ENCODE results near the gene GDI1.
A peak's percentile ranks its signal among the peaks of the same experiment; 100 is the strongest.
"Not testable (repeated sequence)": the region's sequence is repeated elsewhere in the genome, so short reads cannot be mapped to it uniquely, and the experiment has no call there.

The GDI1 gene

DNA sequence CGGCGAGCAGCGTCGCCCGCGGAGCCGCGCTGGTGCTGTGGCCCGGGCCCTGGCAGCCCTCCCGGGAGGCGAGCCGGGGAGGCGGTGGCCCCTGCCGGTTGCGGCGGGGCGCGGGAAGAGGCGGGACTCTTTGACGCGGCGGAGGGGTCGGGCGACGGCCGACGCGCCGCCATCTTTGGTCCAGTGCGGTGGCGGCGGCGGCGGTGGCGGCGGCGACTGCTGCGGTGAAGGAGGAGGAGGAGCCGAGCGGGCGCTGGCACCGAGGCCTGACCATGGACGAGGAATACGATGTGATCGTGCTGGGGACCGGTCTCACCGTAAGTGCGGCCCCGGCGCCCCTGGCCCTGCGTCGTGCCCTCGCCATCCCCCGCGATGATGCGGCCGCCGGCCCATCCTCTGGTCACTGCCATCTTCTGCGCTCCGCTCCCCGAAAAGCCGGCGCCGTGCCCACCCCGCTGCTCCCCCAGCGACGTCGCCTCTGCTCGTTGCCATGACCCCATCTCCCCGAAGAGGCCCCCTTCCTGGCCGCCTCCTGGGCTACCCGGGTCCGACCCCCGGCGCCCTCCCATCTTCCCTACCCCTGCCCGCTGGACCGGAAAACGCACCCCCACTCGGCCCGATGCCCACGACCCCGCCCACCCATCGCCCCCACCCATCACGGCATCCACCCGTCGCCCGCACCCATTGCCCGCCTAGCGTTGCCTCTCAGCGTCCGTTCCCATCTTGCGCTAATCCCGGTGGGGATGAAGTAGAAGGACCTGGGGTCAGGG, at the start of gene GDI1:
Gene GDI1, plus strand, starts transcription at position 172 of the 770 bp plus-strand sequence. Its CDS starts 101 bp downstream, at position 273.
- peak; percentile 46 for DNase-seq (ENCODE audit: low read depth)

DNA sequence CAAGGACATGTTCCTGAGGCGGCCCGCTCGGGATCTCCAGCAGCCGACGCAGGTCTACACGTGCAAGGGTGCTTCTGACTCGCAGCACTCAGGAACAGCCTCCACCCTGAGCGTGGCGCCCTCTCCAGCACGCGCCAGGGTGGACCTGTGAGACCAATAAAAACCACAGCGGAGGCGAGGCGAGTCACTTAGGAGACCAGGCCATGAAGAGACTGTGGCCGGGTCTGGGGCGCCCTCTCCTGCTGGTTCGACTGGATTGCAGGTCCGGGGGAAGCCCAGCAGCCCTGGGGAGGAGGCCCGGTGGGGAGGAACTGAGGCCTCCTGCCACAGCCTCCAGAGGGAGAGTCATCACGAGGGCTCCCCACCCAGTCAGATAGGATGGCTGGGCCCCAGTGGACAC, 48.9 kb upstream of the GDI1 start:
- DNase-seq (ENCODE audit: low read depth): not testable (repeated sequence)

GRCh38 chrX:154388649-154389048, 48.3 kb upstream of the GDI1 start:
- DNase-seq (ENCODE audit: low read depth): not testable (repeated sequence)

GRCh38 chrX:154389812-154390747, 46.9 kb upstream of the GDI1 start:
- DNase-seq (ENCODE audit: low read depth): not testable (repeated sequence)

GRCh38 chrX:154396363-154396762, 40.6 kb upstream of the GDI1 start:
- not testable (repeated sequence) for DNase-seq (ENCODE audit: low read depth)

DNA sequence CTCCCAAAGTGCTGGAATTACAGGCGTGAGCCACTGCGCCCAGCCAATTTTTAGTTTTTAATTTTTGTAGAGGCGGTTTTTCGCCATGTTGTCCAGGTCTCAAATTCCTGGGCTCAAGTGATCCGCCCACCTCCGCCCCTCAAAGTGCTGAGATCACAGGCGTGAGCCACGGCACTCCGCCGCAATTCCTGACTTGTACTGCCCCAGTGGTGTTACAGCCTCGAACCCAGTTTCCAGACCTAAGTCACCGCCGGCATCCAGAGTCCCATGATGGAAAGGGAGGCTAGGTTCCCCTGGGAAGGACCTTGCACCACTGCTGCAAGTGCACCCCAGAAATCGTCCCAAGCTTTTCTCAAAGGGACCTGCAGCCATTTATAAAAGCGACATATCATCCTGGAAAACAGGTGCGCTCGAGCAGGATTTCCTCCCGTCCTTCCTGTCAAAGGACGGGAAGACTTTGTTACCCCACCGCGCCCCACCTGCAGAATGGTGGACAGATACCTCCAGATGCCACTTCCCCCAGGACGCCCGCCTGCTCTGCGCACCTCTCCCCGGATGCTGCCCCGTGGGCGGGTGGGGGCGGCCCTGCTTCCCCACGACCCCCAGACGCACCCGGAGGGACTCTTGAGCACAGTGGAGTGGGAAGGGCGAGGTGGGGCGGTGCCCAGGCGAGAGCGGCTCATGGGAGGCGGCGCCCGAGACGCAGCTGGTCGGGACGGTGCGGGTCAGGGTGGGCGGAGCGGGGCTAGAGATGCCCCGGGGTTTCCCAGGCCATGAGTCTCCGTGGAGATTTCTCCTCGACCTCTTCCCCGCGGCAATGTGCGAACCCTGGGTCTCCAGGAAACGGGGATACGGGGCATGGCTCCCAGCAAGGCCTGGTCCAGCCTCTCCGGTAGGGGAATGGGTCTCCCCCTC, 39.7 kb upstream of the GDI1 start:
- peak; percentile 36 for DNase-seq (ENCODE audit: low read depth)

DNA sequence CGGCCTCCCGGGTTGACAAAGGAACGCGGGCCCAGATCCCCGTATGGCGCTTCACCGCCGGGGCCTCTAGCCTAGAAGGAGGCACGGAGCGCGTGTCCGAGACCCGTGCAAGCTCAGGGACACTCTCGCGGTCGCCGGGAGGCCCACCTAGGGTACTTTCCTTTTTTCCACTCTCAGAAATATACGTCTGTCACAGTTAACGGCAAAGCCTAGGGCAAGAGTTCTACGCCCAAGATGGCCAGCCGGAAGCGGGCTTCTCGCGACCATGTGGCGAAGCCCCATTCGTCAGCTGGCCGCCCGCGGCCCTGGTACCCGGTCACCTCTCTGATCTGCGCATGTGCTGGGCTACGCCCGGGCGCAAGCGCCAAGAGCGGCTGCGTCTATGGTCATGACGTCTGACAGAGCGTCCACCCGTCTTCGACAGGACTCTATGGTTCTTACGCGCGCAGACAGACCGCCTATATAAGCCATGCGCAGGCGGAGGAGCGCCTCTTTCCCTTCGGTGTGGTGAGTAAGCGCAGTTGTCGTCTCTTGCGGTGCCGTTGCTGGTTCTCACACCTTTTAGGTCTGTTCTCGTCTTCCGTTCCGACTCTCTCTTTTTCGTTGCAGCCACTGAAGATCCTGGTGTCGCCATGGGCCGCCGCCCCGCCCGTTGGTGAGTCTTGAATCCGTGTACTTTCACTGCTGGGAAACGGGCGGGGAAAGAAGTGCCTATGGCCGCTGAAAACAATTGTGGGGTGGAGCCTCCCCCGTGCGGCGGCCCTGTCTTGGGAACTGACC, 38.9 kb upstream of the GDI1 start, which contains the start of gene RPL10:
Gene RPL10, plus strand, starts transcription at position 490 of the 780 bp plus-strand sequence. Its CDS starts 143 bp downstream, at position 633.
- DNase-seq (ENCODE audit: low read depth): peak; percentile 82

DNA sequence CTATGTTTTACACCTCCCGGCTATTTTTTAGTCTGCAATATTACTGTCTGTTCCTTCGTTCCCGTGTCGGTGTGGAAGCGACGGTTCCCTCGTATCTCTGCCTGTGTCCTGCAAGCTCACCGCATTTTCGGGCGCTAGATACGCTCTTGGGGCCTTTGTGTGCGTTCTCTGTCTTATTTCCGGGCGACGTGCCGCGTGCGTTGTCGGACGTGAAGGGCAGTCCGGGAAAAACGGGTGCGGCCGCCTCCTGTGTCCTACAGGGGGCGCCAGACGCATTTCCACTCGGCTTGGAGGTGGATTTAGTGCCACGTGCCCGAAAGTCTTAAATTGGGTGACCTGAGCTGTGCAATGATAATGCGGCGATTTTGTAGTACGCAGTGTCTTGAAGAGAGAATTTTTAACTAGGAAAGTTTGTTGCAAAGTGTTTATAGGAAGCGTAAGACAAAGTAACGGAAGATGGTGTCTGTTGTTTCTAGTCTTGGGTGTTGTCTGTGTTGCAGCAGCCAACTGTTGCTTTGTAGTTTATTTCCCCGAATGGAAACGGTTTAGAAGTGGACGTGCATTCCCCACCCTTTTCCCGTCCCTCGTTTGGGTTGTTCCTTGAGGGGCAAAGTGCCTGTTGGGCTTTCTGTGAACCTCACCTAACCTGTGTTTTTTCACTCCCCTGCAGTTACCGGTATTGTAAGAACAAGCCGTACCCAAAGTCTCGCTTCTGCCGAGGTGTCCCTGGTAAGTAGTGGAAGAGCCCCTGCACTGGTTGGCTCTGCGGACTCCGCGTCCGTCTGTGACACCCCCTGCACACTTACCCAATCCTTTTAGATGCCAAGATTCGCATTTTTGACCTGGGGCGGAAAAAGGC, 38.1 kb upstream of the GDI1 start:
- DNase-seq (ENCODE audit: low read depth): peak; percentile 58

DNA sequence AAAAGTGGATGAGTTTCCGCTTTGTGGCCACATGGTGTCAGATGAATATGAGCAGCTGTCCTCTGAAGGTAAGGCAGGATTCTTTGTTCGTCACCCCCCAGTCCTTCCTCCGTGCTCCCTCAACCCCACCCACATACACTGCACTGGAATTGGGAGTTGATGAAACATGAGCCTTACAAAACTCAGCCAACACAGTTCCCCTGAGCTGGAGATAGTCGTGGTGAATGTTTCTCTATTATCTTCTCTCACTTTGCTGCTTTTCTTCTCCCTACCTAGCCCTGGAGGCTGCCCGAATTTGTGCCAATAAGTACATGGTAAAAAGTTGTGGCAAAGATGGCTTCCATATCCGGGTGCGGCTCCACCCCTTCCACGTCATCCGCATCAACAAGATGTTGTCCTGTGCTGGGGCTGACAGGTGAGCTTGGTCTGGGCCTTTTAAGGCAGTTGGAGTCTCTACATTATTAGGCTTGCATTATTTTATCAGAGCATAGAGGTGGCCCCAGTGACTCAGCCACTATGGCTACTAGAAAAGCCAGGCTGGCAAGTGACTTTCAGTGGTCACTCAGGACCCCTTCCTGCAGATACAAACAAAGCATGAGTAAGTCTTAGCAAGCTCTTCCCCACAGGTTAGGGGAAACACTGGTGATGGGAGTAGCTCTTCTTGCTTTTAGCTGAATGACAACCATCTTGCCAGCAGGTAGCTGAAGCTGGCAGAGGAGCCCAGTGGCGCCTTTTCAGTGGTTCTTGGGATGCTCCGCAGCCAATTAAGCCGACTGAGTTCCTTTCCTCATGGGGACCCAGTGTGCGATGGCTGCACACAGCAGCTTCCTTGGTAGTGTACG, 37.2 kb upstream of the GDI1 start:
- DNase-seq (ENCODE audit: low read depth): no peak

GRCh38 chrX:154400369-154400817, 36.6 kb upstream of the GDI1 start:
- DNase-seq (ENCODE audit: low read depth): not testable (repeated sequence)

- DNase-seq (ENCODE audit: low read depth): no peak
Measured at GRCh38 chrX:154401045-154401799, 35.7 kb upstream of the GDI1 start.

DNA sequence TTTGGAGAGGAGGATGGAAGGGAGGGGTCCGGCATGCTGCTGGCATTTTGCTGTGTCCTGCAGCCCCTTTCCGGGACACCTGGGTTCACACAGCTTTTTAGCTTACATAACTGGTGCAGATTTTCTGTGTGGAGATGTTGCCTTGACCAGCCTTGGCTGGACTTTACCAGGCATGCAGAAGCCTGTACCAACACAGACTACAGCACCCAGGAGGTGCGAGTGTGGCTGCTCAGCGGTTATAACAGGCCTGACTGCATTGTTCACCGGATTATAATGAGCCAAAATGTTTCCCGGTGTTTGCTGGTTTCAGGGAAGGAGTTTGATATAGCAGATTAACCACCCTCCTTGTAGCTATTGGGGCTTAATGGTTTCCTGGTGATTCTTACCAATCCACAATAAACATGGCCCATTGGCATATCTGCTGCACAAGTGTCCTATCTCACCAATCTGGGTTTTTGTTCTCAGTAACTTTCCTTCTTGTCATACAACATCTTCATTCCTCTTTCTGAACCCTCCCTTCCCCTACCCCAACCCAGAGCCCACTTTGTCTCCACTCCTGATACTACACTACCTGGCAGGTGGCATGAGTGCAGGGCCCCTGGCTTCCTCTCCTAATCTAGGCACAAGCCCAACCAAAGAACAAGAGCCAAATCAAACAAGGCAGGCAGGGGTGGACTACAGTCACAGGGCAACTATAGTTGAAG, 34.9 kb upstream of the GDI1 start:
- no peak for DNase-seq (ENCODE audit: low read depth)

DNA sequence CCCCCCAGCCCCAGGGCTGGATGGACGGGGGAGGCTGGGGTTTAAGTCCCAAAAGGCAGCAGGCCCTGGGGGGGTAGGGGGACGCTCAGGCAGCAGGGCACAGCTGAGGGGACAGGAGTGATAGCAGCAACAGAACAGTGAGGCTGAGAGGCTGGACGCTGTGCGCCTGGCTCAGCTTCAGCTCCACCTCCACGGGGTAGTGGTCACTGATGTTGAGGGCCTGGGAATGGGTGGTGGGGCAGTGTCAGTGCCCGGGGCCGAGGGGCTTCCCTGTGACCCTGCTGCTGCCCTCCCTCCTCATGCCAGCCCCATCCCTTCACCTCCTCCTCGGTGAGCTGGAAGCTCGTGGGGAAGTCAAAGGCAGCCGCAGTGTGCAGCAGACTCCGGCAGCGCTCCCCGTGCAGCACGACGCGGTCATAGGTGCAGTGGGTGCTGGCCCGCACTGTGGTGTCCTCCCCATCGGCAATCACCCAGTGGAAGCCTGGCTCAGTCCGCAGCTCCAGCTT, 34.3 kb upstream of the GDI1 start:
- no peak for DNase-seq (ENCODE audit: low read depth)

GRCh38 chrX:154403192-154403591, 33.8 kb upstream of the GDI1 start:
- DNase-seq (ENCODE audit: low read depth): no peak

DNA sequence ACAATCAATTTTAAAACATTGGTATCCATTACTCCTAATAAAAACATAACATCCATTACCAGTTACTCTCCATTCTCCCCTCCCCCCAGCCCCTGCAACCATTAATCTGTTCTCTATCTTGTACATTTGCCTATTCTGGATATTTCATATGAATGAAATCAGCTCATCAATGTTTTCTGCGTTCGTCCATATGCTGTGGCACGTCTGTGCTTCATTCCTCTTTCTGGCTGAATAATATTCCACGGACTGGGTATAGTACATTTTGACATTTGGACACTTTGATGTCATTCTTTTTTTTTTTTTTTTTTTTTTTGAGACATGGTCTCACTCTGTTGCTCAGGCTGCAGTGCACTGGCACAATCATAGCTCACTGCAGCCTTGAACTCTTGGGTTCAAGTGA, 33.1 kb upstream of the GDI1 start:
- DNase-seq (ENCODE audit: low read depth): no peak

DNA sequence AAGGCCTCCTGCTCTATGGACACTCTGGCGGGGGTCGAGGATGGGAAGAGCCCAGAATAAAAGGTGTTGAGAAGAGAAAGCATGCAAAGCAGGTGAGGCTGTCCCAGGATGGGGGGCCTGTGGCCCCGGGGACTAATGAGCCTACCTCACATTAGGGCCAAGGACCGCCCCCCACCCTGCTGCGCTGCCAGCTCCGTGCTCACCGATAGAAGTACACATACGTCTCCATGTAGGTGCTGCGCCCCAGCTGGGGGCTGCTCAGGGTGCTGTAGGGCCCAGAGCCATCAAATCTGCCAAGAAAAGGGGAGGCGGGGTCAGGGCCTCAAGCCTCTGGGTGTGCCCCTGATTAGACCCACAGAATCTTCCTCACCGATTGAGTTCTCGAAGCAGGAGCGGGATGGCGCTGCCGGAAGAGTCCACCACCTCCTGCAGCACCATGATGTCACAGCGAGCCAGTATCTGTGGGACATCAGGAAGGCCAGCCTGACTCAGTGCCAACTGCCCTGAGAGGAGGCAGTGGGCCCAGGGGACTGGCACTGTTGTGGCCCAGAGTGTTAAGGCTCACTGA, 32.2 kb upstream of the GDI1 start:
- no peak for DNase-seq (ENCODE audit: low read depth)

GRCh38 chrX:154408659-154409221, 28.2 kb upstream of the GDI1 start:
- no peak for DNase-seq (ENCODE audit: low read depth)
